IPS-18a (cell line): ENCODE results near the gene PCDHGA4.
"Not testable (repeated sequence)": the region's sequence is repeated elsewhere in the genome, so short reads cannot be mapped to it uniquely, and the experiment has no call there.

Source experiments
- H3K27ac ChIP-seq: one replicate; pipeline ENCODE4 v1.5.1; 2013; ENCODE audit warnings: low read length
- H3K27me3 ChIP-seq: one replicate; pipeline ENCODE4 v1.6.1; 2013; ENCODE audit warnings: mild to moderate bottlenecking, low read length; ENCODE audit not compliant: control insufficient read depth, insufficient read depth
- H3K36me3 ChIP-seq: one replicate; pipeline ENCODE4 v1.6.1; 2013; ENCODE audit warnings: low read depth, low read length; ENCODE audit not compliant: control insufficient read depth
- H3K4me1 ChIP-seq: one replicate; pipeline ENCODE4 v1.6.1; 2013; ENCODE audit warnings: low read depth, low read length; ENCODE audit not compliant: control insufficient read depth
- H3K4me3 ChIP-seq: one replicate; pipeline ENCODE4 v1.5.1; 2013; ENCODE audit warnings: low read length
- H3K9ac ChIP-seq: one replicate; pipeline ENCODE4 v1.6.1; 2013; ENCODE audit warnings: mild to moderate bottlenecking, low read length, moderate library complexity
- H3K9me3 ChIP-seq: one replicate; pipeline ENCODE4 v1.6.1; 2013; ENCODE audit warnings: low read depth, low read length; ENCODE audit not compliant: control insufficient read depth

Gene PCDHGA4

GRCh38 chr5:141330299-141331080 lies 24.3 kb upstream of the PCDHGA4 start, which contains the start of gene PCDHGA1:
Gene PCDHGA1 (plus strand): TSS chr5:141330514.
- H3K9me3 ChIP-seq: peaks cover 8% of the 10 kb centered on the region
- H3K4me3 ChIP-seq: no peak within 1 kb of the TSS
- H3K36me3 ChIP-seq: no peaks in the 10 kb centered on the region
- no peaks in the 10 kb centered on the region for H3K4me1 ChIP-seq
- H3K27me3 ChIP-seq: no peaks in the 10 kb centered on the region
- H3K9ac ChIP-seq: no peak within 1 kb of the TSS
- H3K27ac ChIP-seq: no peak within 1 kb of the TSS

GRCh38 chr5:141332571-141332970 lies 22.2 kb upstream of the PCDHGA4 start:
- H3K27ac ChIP-seq, H3K4me1 ChIP-seq, H3K4me3 ChIP-seq, H3K9ac ChIP-seq, H3K36me3 ChIP-seq, H3K27me3 ChIP-seq, H3K9me3 ChIP-seq: not testable (repeated sequence)

GRCh38 chr5:141338538-141339306 lies 16.1 kb upstream of the PCDHGA4 start, which contains the start of gene PCDHGA2:
Gene PCDHGA2 (plus strand): TSS chr5:141338760.
- H3K4me1 ChIP-seq: no peaks in the 10 kb centered on the region
- no peaks in the 10 kb centered on the region for H3K36me3 ChIP-seq
- peaks cover 30% of the 10 kb centered on the region for H3K9me3 ChIP-seq
- H3K27me3 ChIP-seq: no peaks in the 10 kb centered on the region
- no peak within 1 kb of the TSS for H3K9ac ChIP-seq
- H3K4me3 ChIP-seq: no peak within 1 kb of the TSS
- no peak within 1 kb of the TSS for H3K27ac ChIP-seq

- H3K27me3 ChIP-seq, H3K4me3 ChIP-seq, H3K36me3 ChIP-seq, H3K9ac ChIP-seq, H3K4me1 ChIP-seq, H3K27ac ChIP-seq: not testable (repeated sequence)
- peaks cover 40% of the 10 kb centered on the region for H3K9me3 ChIP-seq
Observed at GRCh38 chr5:141340781-141341354, 14.0 kb upstream of the PCDHGA4 start.

- no peak overlapping the region for H3K4me3 ChIP-seq
- peaks cover 40% of the 10 kb centered on the region for H3K9me3 ChIP-seq
- H3K27ac ChIP-seq: no peak overlapping the region
- H3K27me3 ChIP-seq: no peaks in the 10 kb centered on the region
- H3K4me1 ChIP-seq: no peaks in the 10 kb centered on the region
- no peak overlapping the region for H3K9ac ChIP-seq
- H3K36me3 ChIP-seq: no peaks in the 10 kb centered on the region
Observed at GRCh38 chr5:141342773-141343172, 12.0 kb upstream of the PCDHGA4 start.

GRCh38 chr5:141343242-141343952 lies 11.4 kb upstream of the PCDHGA4 start, which contains the start of gene PCDHGA3:
Gene PCDHGA3 (plus strand): TSS chr5:141343829. CDS start chr5:141344034, 205 bp downstream.
- Histone ChIP-seq H3K27me3 (no peaks in the 10 kb centered on the region), H3K9me3 (peaks cover 36% of the 10 kb centered on the region), H3K9ac (no peak within 1 kb of the TSS), H3K36me3 (no peaks in the 10 kb centered on the region), H3K4me3 (no peak within 1 kb of the TSS), H3K27ac (no peak within 1 kb of the TSS), H3K4me1 (no peaks in the 10 kb centered on the region)

- H3K27me3 ChIP-seq: no peaks in the 10 kb centered on the region
- peaks cover 32% of the 10 kb centered on the region for H3K9me3 ChIP-seq
- no peak overlapping the region for H3K27ac ChIP-seq
- H3K9ac ChIP-seq: no peak overlapping the region
- H3K4me1 ChIP-seq: no peaks in the 10 kb centered on the region
- H3K4me3 ChIP-seq: no peak overlapping the region
- no peaks in the 10 kb centered on the region for H3K36me3 ChIP-seq
Observed at GRCh38 chr5:141343953-141344463, 10.8 kb upstream of the PCDHGA4 start.

- no peaks in the 10 kb centered on the region for H3K36me3 ChIP-seq
- no peaks in the 10 kb centered on the region for H3K4me1 ChIP-seq
- no peak overlapping the region for H3K9ac ChIP-seq
- no peak overlapping the region for H3K4me3 ChIP-seq
- no peaks in the 10 kb centered on the region for H3K27me3 ChIP-seq
- H3K27ac ChIP-seq: no peak overlapping the region
- H3K9me3 ChIP-seq: peaks cover 21% of the 10 kb centered on the region
Observed at GRCh38 chr5:141345327-141345726, 9.5 kb upstream of the PCDHGA4 start.

GRCh38 chr5:141346017-141346416 lies 8.8 kb upstream of the PCDHGA4 start:
- not testable (repeated sequence) for H3K4me3 ChIP-seq, H3K9ac ChIP-seq, H3K27me3 ChIP-seq, H3K27ac ChIP-seq, H3K4me1 ChIP-seq, H3K36me3 ChIP-seq
- peaks cover 19% of the 10 kb centered on the region for H3K9me3 ChIP-seq

GRCh38 chr5:141349917-141350619 lies 4.8 kb upstream of the PCDHGA4 start, which contains the start of gene PCDHGB1:
Gene PCDHGB1 (plus strand): TSS chr5:141350099. CDS start chr5:141350261, 162 bp downstream.
- peak within 1 kb of the TSS; percentile 42 for H3K4me3 ChIP-seq
- peaks cover 12% of the 10 kb centered on the region for H3K9me3 ChIP-seq
- no peaks in the 10 kb centered on the region for H3K4me1 ChIP-seq
- H3K36me3 ChIP-seq: no peaks in the 10 kb centered on the region
- no peaks in the 10 kb centered on the region for H3K27me3 ChIP-seq
- peak within 1 kb of the TSS; percentile 19 for H3K9ac ChIP-seq
- no peak within 1 kb of the TSS for H3K27ac ChIP-seq
